ENCODE data around the gene WDR76. TPM values are rescaled to one million over a fixed set of nuclear protein-coding genes. Genes with fewer than 3 reads are reported as not detected.

Gene WDR76
- total RNA-seq, 1 donor from 2014 or later, result 0.73 TPM

GRCh38 chr15:43912208-43912607 lies 85.4 kb downstream of the WDR76 start:
- H4K20me1 ChIP-seq (ENCODE audit: insufficient read depth, low read length), result no peaks in the 10 kb centered on the region
- Mint-ChIP-seq H3K9me3 (ENCODE audit: unreplicated experiment) (no peaks in the 10 kb centered on the region), H3K27me3 (ENCODE audit: low read depth, unreplicated experiment) (no peaks in the 10 kb centered on the region), H3K36me3 (ENCODE audit: low read depth, unreplicated experiment) (peaks cover 11% of the 10 kb centered on the region), H3K4me1 (ENCODE audit: low read depth, unreplicated experiment) (peaks cover 38% of the 10 kb centered on the region), H3K27ac (ENCODE audit: unreplicated experiment) (peak overlapping the region; percentile 34), H3K4me3 (ENCODE audit: unreplicated experiment) (no peak overlapping the region)
- H3K9ac ChIP-seq (ENCODE audit: low read length), result no peak overlapping the region
- H3K27ac ChIP-seq (ENCODE audit: low read depth, low read length), result peak overlapping the region; percentile 89
- no peak for TF ChIP-seq CTCF (IDR thresholded peaks at IDR 0.05; ENCODE audit: insufficient read depth, low read depth, low read length)
- no peak for TF ChIP-seq EZH2 (IDR thresholded peaks at IDR 0.05; ENCODE audit: insufficient read depth, low read length)
- H3K9me3 ChIP-seq (ENCODE audit: insufficient read depth, low read depth, low read length), result no peaks in the 10 kb centered on the region
- no peak overlapping the region for H3K4me3 ChIP-seq (ENCODE audit: insufficient read depth, low read depth, low read length)
- H3K4me2 ChIP-seq (ENCODE audit: low read length), result peak overlapping the region; percentile 26
- H3K79me2 ChIP-seq (ENCODE audit: insufficient read depth, low read length), result no peaks in the 10 kb centered on the region
- peaks cover 33% of the 10 kb centered on the region for H3K4me1 ChIP-seq (ENCODE audit: insufficient read depth, low read length)
- H3K27me3 ChIP-seq (ENCODE audit: insufficient read depth, low read length), result no peaks in the 10 kb centered on the region
- peaks cover 3% of the 10 kb centered on the region for H3K36me3 ChIP-seq (ENCODE audit: insufficient read depth, low read length)
- DNase-seq (ENCODE audit: low read depth) (no peak), FAIRE-seq (no peak)
- no peak overlapping the region for H2AFZ ChIP-seq (ENCODE audit: low read depth, low read length)

GRCh38 chr15:43913026-43913780 lies 86.4 kb downstream of the WDR76 start:
- Mint-ChIP-seq H3K4me3 (ENCODE audit: unreplicated experiment) (peak overlapping the region; percentile 9), H3K27me3 (ENCODE audit: low read depth, unreplicated experiment) (no peaks in the 10 kb centered on the region), H3K36me3 (ENCODE audit: low read depth, unreplicated experiment) (peaks cover 14% of the 10 kb centered on the region), H3K9me3 (ENCODE audit: unreplicated experiment) (no peaks in the 10 kb centered on the region), H3K27ac (ENCODE audit: unreplicated experiment) (peak overlapping the region; percentile 75), H3K4me1 (ENCODE audit: low read depth, unreplicated experiment) (peaks cover 38% of the 10 kb centered on the region)
- peak; percentile 99 for DNase-seq (ENCODE audit: low read depth)
- H3K27ac ChIP-seq (ENCODE audit: low read depth, low read length), result peak overlapping the region; percentile 89
- no peak overlapping the region for H3K4me3 ChIP-seq (ENCODE audit: insufficient read depth, low read depth, low read length)
- peaks cover 3% of the 10 kb centered on the region for H3K36me3 ChIP-seq (ENCODE audit: insufficient read depth, low read length)
- no peaks in the 10 kb centered on the region for H3K79me2 ChIP-seq (ENCODE audit: insufficient read depth, low read length)
- peaks cover 33% of the 10 kb centered on the region for H3K4me1 ChIP-seq (ENCODE audit: insufficient read depth, low read length)
- H3K27me3 ChIP-seq (ENCODE audit: insufficient read depth, low read length), result no peaks in the 10 kb centered on the region
- H4K20me1 ChIP-seq (ENCODE audit: insufficient read depth, low read length), result no peaks in the 10 kb centered on the region
- peak overlapping the region; percentile 61 for H3K9ac ChIP-seq (ENCODE audit: low read length)
- TF ChIP-seq CTCF (IDR thresholded peaks at IDR 0.05; ENCODE audit: insufficient read depth, low read depth, low read length) (no peak), EZH2 (IDR thresholded peaks at IDR 0.05; ENCODE audit: insufficient read depth, low read length) (no peak)
- peak; percentile 100 for FAIRE-seq
- H3K9me3 ChIP-seq (ENCODE audit: insufficient read depth, low read depth, low read length), result no peaks in the 10 kb centered on the region
- H2AFZ ChIP-seq (ENCODE audit: low read depth, low read length), result no peak overlapping the region
- H3K4me2 ChIP-seq (ENCODE audit: low read length), result peak overlapping the region; percentile 71

GRCh38 chr15:43913941-43914340 lies 87.1 kb downstream of the WDR76 start:
- Mint-ChIP-seq H3K27ac (ENCODE audit: unreplicated experiment) (peak overlapping the region; percentile 87), H3K4me1 (ENCODE audit: low read depth, unreplicated experiment) (peaks cover 38% of the 10 kb centered on the region), H3K36me3 (ENCODE audit: low read depth, unreplicated experiment) (peaks cover 17% of the 10 kb centered on the region), H3K27me3 (ENCODE audit: low read depth, unreplicated experiment) (no peaks in the 10 kb centered on the region), H3K4me3 (ENCODE audit: unreplicated experiment) (no peak overlapping the region), H3K9me3 (ENCODE audit: unreplicated experiment) (no peaks in the 10 kb centered on the region)
- H3K27ac ChIP-seq (ENCODE audit: low read depth, low read length), result peak overlapping the region; percentile 89
- TF ChIP-seq EZH2 (IDR thresholded peaks at IDR 0.05; ENCODE audit: insufficient read depth, low read length), result no peak
- no peak for TF ChIP-seq CTCF (IDR thresholded peaks at IDR 0.05; ENCODE audit: insufficient read depth, low read depth, low read length)
- H3K79me2 ChIP-seq (ENCODE audit: insufficient read depth, low read length), result no peaks in the 10 kb centered on the region
- FAIRE-seq (no peak), DNase-seq (ENCODE audit: low read depth) (peak; percentile 49)
- peaks cover 33% of the 10 kb centered on the region for H3K4me1 ChIP-seq (ENCODE audit: insufficient read depth, low read length)
- H3K9me3 ChIP-seq (ENCODE audit: insufficient read depth, low read depth, low read length), result no peaks in the 10 kb centered on the region
- peaks cover 4% of the 10 kb centered on the region for H3K36me3 ChIP-seq (ENCODE audit: insufficient read depth, low read length)
- peak overlapping the region; percentile 61 for H3K9ac ChIP-seq (ENCODE audit: low read length)
- no peaks in the 10 kb centered on the region for H4K20me1 ChIP-seq (ENCODE audit: insufficient read depth, low read length)
- no peak overlapping the region for H3K4me3 ChIP-seq (ENCODE audit: insufficient read depth, low read depth, low read length)
- H3K27me3 ChIP-seq (ENCODE audit: insufficient read depth, low read length), result no peaks in the 10 kb centered on the region
- H3K4me2 ChIP-seq (ENCODE audit: low read length), result peak overlapping the region; percentile 56
- H2AFZ ChIP-seq (ENCODE audit: low read depth, low read length), result no peak overlapping the region
